Smooth muscle cell of the coronary artery (primary cell): Measurements from ENCODE around the gene PGAM4. TPM values are rescaled to one million over a fixed set of nuclear protein-coding genes. Genes with fewer than 3 reads are reported as not detected.

Experiments used
- total RNA-seq: library from RNA; depleted of rRNA; stranded (reverse); fragments of >200 nt; gene quantifications from 2 replicates; pipeline ENCODE4 v1.2.3, GENCODE V29; 2014; ENCODE audit warnings: low replicate concordance

Gene PGAM4
- total RNA-seq, result not detected in 2 replicates

DNA sequence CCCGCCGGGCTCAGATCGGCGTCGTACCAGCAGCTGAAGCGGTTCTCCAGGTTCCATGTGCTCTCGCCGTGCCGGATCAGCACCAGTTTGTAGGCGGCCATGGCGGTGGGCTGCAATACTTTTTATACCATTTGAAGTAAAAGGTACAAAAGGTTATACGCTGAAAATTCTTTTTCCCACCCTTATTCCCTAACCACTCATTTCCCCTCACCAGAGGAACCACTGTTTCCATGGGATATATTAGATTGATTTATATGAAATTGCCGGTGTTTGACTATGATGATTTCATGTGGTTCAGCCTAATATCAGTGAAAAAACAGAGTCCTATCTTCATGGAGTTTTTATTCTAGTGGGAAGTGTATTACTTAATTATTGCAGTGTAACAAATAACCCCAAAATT lies at the start of gene PGAM4:
PGAM4 (minus strand) TSS at position 101 of the 400 bp plus-strand sequence; CDS start at position 101, 0 bp downstream.

Other genes with a start within 250 kb of the PGAM4 start
- gene ATRX, start 183.4 kb downstream of the PGAM4 start, total RNA-seq, result 61.6 and 68.1 TPM in 2 replicates
- gene MAGT1, start 74.2 kb downstream of the PGAM4 start, total RNA-seq, result 160 and 328 TPM in 2 replicates
- 500 and 576 TPM in 2 replicates for gene COX7B, start 70.2 kb downstream of the PGAM4 start, total RNA-seq
- 7.7 and 12.9 TPM in 2 replicates for gene ATP7A, start 58.9 kb downstream of the PGAM4 start, total RNA-seq
- gene PGK1, start 134.6 kb upstream of the PGAM4 start, total RNA-seq, result 229 and 358 TPM in 2 replicates
- 8.8 and 12.9 TPM in 2 replicates for gene TAF9B, start 170.0 kb upstream of the PGAM4 start, total RNA-seq